ENCODE measurements around the gene CHKB. TPM values are rescaled to one million over a fixed set of nuclear protein-coding genes. Genes with fewer than 3 reads are reported as not detected.

The CHKB gene
- total RNA-seq, 1 donor from 2014 or later, result 27.1 TPM

- DNase-seq (ENCODE audit: low read depth), result no peak
These were observed 17.3 kb upstream of the CHKB start for GRCh38 chr22:50599816-50600455.

- no peak for DNase-seq (ENCODE audit: low read depth)
These were observed 14.4 kb upstream of the CHKB start for GRCh38 chr22:50597097-50597496.

GRCh38 chr22:50595189-50595588 is 12.5 kb upstream of the CHKB start:
- DNase-seq (ENCODE audit: low read depth), result peak; percentile 17

- no peak for DNase-seq (ENCODE audit: low read depth)
These were observed 4.8 kb upstream of the CHKB start for GRCh38 chr22:50587407-50587806.

GRCh38 chr22:50586416-50586815 is 3.8 kb upstream of the CHKB start:
- no peak for DNase-seq (ENCODE audit: low read depth)

GRCh38 chr22:50585781-50586180 is 3.1 kb upstream of the CHKB start:
- DNase-seq (ENCODE audit: low read depth), result no peak

GRCh38 chr22:50585238-50585637 is 2.6 kb upstream of the CHKB start:
- no peak for DNase-seq (ENCODE audit: low read depth)

- no peak for DNase-seq (ENCODE audit: low read depth)
These were observed 1.8 kb upstream of the CHKB start for GRCh38 chr22:50584106-50585096.

GRCh38 chr22:50583294-50583861 is 729 bp upstream of the CHKB start:
- DNase-seq (ENCODE audit: low read depth), result no peak

- no peak for DNase-seq (ENCODE audit: low read depth)
These were observed 628 bp downstream of the CHKB start for GRCh38 chr22:50581950-50582492.

- DNase-seq (ENCODE audit: low read depth), result no peak
These were observed 1.4 kb downstream of the CHKB start for GRCh38 chr22:50581031-50581949.

GRCh38 chr22:50579752-50580151 is 2.9 kb downstream of the CHKB start:
- no peak for DNase-seq (ENCODE audit: low read depth)

GRCh38 chr22:50578776-50579310 is 3.8 kb downstream of the CHKB start:
- no peak for DNase-seq (ENCODE audit: low read depth)

- DNase-seq (ENCODE audit: low read depth), result no peak
These were observed 4.5 kb downstream of the CHKB start, which contains the start of gene CPT1B for GRCh38 chr22:50577987-50578775. Gene CPT1B, minus strand, starts transcription at chr22:50578427. Its CDS starts 512 bp downstream, at chr22:50577915.

GRCh38 chr22:50577697-50577986 is 5.0 kb downstream of the CHKB start:
- no peak for DNase-seq (ENCODE audit: low read depth)

GRCh38 chr22:50576806-50577696 is 5.6 kb downstream of the CHKB start:
- DNase-seq (ENCODE audit: low read depth), result no peak

GRCh38 chr22:50576070-50576469 is 6.6 kb downstream of the CHKB start:
- peak; percentile 71 for DNase-seq (ENCODE audit: low read depth)

GRCh38 chr22:50575426-50575941 is 7.2 kb downstream of the CHKB start:
- no peak for DNase-seq (ENCODE audit: low read depth)

- no peak for DNase-seq (ENCODE audit: low read depth)
These were observed 8.3 kb downstream of the CHKB start for GRCh38 chr22:50574383-50574755.
